ENCODE results near the gene RPL10. TPM values are rescaled to one million over a fixed set of nuclear protein-coding genes. Genes with fewer than 3 reads are reported as not detected.

The RPL10 gene
- total and polyA plus RNA-seq, 9 of the 15 experiments (the other 6 are each of a cell fraction or from before 2014, with no cell fraction given), result 3,774 to 7,600 (median 5,014) TPM

DNA sequence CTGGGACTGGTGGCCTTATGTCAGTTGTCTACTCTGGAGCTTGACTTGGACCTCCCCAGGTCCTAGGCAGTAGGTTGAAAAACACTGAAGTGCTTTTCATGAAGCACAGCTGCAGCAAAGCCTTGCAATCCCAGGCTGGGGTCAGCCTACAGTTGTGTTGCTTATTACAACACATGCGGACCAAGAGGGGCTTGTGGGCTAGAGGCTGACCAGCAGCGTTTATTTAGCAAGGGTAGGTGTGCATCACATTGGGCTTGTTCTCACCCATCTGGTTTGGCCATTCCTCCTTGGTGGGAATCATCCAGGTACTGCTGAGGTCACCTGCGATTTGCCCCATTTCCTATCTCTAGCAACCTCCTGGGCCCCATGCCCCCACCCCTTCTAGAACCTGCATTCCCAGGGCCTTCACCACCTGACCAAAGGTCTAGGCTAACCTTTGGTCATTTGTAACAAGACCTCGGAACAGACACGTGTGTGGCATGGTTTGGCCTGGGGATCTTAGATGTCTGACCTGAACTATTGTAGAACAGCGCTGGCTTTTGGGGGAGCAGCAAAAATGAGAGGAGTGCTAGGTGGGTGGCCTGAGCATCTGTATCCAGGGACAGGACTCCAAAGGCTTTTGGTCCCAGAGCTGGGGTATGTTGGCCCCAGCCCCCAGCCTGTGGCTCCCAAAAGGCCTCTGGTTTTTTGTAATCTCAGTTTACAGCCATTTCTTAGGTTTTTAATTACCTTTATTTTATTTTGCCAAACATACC is 3.0 kb downstream of the RPL10 start (continued):
- TF ChIP-seq HCFC1 (IDR thresholded peaks at IDR 0.05; ENCODE audit: low read depth, low read length) (no peak), SRSF1 (IDR thresholded peaks at IDR 0.05; ENCODE audit: low read depth, low read length) (no peak), ZNF830 (CRISPR knock-in tag; IDR thresholded peaks at IDR 0.05) (0 out of 2 replicates have a peak, but pooled peaks have one; percentile 46), CREBBP (IDR thresholded peaks at IDR 0.05; ENCODE audit: low read depth, low read length) (no peak), LCOR (CRISPR knock-in tag; IDR thresholded peaks at IDR 0.05) (peak; percentile 91), SMARCE1 (IDR thresholded peaks at IDR 0.05) (no peak), C11orf30 (IDR thresholded peaks at IDR 0.05; ENCODE audit: low read depth) (no peak), LEF1 (IDR thresholded peaks at IDR 0.05) (no peak), ARNT (IDR thresholded peaks at IDR 0.05) (no peak), CBX5 (IDR thresholded peaks at IDR 0.05; ENCODE audit: borderline replicate concordance, low read depth) (no peak), MAFG (tag; conservative IDR thresholded peaks at IDR 0.05) (no peak)
- TF ChIP-seq, protein P1, sequence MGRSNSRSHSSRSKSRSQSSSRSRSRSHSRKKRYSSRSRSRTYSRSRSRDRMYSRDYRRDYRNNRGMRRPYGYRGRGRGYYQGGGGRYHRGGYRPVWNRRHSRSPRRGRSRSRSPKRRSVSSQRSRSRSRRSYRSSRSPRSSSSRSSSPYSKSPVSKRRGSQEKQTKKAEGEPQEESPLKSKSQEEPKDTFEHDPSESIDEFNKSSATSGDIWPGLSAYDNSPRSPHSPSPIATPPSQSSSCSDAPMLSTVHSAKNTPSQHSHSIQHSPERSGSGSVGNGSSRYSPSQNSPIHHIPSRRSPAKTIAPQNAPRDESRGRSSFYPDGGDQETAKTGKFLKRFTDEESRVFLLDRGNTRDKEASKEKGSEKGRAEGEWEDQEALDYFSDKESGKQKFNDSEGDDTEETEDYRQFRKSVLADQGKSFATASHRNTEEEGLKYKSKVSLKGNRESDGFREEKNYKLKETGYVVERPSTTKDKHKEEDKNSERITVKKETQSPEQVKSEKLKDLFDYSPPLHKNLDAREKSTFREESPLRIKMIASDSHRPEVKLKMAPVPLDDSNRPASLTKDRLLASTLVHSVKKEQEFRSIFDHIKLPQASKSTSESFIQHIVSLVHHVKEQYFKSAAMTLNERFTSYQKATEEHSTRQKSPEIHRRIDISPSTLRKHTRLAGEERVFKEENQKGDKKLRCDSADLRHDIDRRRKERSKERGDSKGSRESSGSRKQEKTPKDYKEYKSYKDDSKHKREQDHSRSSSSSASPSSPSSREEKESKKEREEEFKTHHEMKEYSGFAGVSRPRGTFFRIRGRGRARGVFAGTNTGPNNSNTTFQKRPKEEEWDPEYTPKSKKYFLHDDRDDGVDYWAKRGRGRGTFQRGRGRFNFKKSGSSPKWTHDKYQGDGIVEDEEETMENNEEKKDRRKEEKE (IDR thresholded peaks at IDR 0.05; ENCODE audit: borderline replicate concordance in 1 of 2, control insufficient read depth in 1 of 2, low read depth in 2 of 2, low read length in 1 of 2), result peak; percentile 78 to 82
- TF ChIP-seq, protein P2, sequence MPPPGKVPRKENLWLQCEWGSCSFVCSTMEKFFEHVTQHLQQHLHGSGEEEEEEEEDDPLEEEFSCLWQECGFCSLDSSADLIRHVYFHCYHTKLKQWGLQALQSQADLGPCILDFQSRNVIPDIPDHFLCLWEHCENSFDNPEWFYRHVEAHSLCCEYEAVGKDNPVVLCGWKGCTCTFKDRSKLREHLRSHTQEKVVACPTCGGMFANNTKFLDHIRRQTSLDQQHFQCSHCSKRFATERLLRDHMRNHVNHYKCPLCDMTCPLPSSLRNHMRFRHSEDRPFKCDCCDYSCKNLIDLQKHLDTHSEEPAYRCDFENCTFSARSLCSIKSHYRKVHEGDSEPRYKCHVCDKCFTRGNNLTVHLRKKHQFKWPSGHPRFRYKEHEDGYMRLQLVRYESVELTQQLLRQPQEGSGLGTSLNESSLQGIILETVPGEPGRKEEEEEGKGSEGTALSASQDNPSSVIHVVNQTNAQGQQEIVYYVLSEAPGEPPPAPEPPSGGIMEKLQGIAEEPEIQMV (tag; conservative IDR thresholded peaks at IDR 0.05; ENCODE audit: low read depth), result no peak
- TF ChIP-seq, protein P3, sequence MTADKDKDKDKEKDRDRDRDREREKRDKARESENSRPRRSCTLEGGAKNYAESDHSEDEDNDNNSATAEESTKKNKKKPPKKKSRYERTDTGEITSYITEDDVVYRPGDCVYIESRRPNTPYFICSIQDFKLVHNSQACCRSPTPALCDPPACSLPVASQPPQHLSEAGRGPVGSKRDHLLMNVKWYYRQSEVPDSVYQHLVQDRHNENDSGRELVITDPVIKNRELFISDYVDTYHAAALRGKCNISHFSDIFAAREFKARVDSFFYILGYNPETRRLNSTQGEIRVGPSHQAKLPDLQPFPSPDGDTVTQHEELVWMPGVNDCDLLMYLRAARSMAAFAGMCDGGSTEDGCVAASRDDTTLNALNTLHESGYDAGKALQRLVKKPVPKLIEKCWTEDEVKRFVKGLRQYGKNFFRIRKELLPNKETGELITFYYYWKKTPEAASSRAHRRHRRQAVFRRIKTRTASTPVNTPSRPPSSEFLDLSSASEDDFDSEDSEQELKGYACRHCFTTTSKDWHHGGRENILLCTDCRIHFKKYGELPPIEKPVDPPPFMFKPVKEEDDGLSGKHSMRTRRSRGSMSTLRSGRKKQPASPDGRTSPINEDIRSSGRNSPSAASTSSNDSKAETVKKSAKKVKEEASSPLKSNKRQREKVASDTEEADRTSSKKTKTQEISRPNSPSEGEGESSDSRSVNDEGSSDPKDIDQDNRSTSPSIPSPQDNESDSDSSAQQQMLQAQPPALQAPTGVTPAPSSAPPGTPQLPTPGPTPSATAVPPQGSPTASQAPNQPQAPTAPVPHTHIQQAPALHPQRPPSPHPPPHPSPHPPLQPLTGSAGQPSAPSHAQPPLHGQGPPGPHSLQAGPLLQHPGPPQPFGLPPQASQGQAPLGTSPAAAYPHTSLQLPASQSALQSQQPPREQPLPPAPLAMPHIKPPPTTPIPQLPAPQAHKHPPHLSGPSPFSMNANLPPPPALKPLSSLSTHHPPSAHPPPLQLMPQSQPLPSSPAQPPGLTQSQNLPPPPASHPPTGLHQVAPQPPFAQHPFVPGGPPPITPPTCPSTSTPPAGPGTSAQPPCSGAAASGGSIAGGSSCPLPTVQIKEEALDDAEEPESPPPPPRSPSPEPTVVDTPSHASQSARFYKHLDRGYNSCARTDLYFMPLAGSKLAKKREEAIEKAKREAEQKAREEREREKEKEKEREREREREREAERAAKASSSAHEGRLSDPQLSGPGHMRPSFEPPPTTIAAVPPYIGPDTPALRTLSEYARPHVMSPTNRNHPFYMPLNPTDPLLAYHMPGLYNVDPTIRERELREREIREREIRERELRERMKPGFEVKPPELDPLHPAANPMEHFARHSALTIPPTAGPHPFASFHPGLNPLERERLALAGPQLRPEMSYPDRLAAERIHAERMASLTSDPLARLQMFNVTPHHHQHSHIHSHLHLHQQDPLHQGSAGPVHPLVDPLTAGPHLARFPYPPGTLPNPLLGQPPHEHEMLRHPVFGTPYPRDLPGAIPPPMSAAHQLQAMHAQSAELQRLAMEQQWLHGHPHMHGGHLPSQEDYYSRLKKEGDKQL (CRISPR knock-in tag; IDR thresholded peaks at IDR 0.05; ENCODE audit: borderline replicate concordance), result no peak

Data from K562 (cell line).